ENCODE data around the gene TOMM34. TPM values are rescaled to one million over a fixed set of nuclear protein-coding genes. Genes with fewer than 3 reads are reported as not detected.

Gene TOMM34
- total and polyA plus RNA-seq, 5 experiments from 2014 or later = 9.3 to 27.2 (median 12.7) TPM

- DNase-seq (no peak), ATAC-seq (no peak)
- H3K4me1 Mint-ChIP-seq = peaks cover 8 to 37% (median 31%) of the 10 kb centered on the region in 4 donors
- H3K36me3 Mint-ChIP-seq = peaks cover 4 to 78% (median 23%) of the 10 kb centered on the region in 3 donors
- no peak overlapping the region for H3K4me3 Mint-ChIP-seq
- H3K27ac Mint-ChIP-seq = peak overlapping the region in 2 of 10 donors; percentile 23 to 32
- no peaks in the 10 kb centered on the region for H3K9me3 Mint-ChIP-seq
- POLR2A ChIA-PET = interaction anchor here (0.6 to 0.7 kb wide), 2 partner anchors 15 to 19 kb away, joined by 3 read pairs; partner anchors contain the start of gene YWHAB
- H3K27me3 Mint-ChIP-seq = no peaks in the 10 kb centered on the region
These were observed 55.8 kb downstream of the TOMM34 start for GRCh38 chr20:44904377-44904776.

- no peak overlapping the region for H3K4me3 Mint-ChIP-seq
- ATAC-seq = no peak
- no peaks in the 10 kb centered on the region for H3K27me3 Mint-ChIP-seq
- H3K27ac Mint-ChIP-seq = peak overlapping the region in 1 of 10 donors; percentile 11
- no peaks in the 10 kb centered on the region for H3K9me3 Mint-ChIP-seq
- POLR2A ChIA-PET = interaction anchor here (0.5 kb wide), 1 partner anchor 12 kb away, joined by 3 read pairs; no protein-coding TSS in a partner anchor
- DNase-seq = no peak
- H3K36me3 Mint-ChIP-seq = peaks cover 4 to 72% (median 23%) of the 10 kb centered on the region in 3 donors
- H3K4me1 Mint-ChIP-seq = peaks cover 15 to 50% (median 42%) of the 10 kb centered on the region in 4 donors
These were observed 58.2 kb downstream of the TOMM34 start for GRCh38 chr20:44901974-44902373.

- peak overlapping the region in 9 of 10 donors; percentile 32 to 91 (median 68) for H3K27ac Mint-ChIP-seq
- ATAC-seq (no peak), DNase-seq (no peak)
- POLR2A ChIA-PET = no interaction called here
- H3K9me3 Mint-ChIP-seq = no peaks in the 10 kb centered on the region
- H3K27me3 Mint-ChIP-seq = no peaks in the 10 kb centered on the region
- peaks cover 27 to 66% (median 58%) of the 10 kb centered on the region in 4 donors for H3K4me1 Mint-ChIP-seq
- H3K4me3 Mint-ChIP-seq = peak overlapping the region in 2 of 10 donors; percentile 8 to 12
- H3K36me3 Mint-ChIP-seq = peaks cover 0 to 60% (median 19%) of the 10 kb centered on the region in 3 donors
These were observed 59.9 kb downstream of the TOMM34 start for GRCh38 chr20:44900231-44900854.

- no peaks in the 10 kb centered on the region for H3K9me3 Mint-ChIP-seq
- peaks cover 0 to 51% (median 1%) of the 10 kb centered on the region in 3 donors for H3K36me3 Mint-ChIP-seq
- ATAC-seq = no peak
- POLR2A ChIA-PET = interaction anchor here (1.5 kb wide), 2 partner anchors 12 kb away, joined by 8 to 9 read pairs; partner anchors contain the start of genes PABPC1L and YWHAB
- H3K4me1 Mint-ChIP-seq = peaks cover 40 to 90% (median 83%) of the 10 kb centered on the region in 4 donors
- no peaks in the 10 kb centered on the region for H3K27me3 Mint-ChIP-seq
- H3K4me3 Mint-ChIP-seq = peak overlapping the region in 8 of 10 donors; percentile 4 to 61 (median 40)
- H3K27ac Mint-ChIP-seq = peak overlapping the region in 9 of 10 donors; percentile 31 to 92 (median 72)
- DNase-seq = no peak
These were observed 63.1 kb downstream of the TOMM34 start for GRCh38 chr20:44897133-44897532.

GRCh38 chr20:44896583-44896982, 63.6 kb downstream of the TOMM34 start:
- Mint-ChIP-seq H3K27ac (peak overlapping the region; percentile 27 to 92 (median 74)), H3K36me3 (peaks cover 0 to 52% (median 3%) of the 10 kb centered on the region in 3 donors), H3K4me1 (peaks cover 42 to 91% (median 87%) of the 10 kb centered on the region in 4 donors), H3K27me3 (no peaks in the 10 kb centered on the region), H3K9me3 (no peaks in the 10 kb centered on the region), H3K4me3 (peak overlapping the region in 9 of 10 donors; percentile 13 to 61 (median 43))
- ATAC-seq = no peak
- DNase-seq = no peak
- POLR2A ChIA-PET = interaction anchor here (1.2 to 1.5 kb wide), 3 partner anchors 11 to 14 kb away, joined by 3 to 9 read pairs (median 8); partner anchors contain the start of genes PABPC1L and YWHAB

- Mint-ChIP-seq H3K4me3 (peak overlapping the region in 9 of 10 donors; percentile 23 to 62 (median 39)), H3K36me3 (peaks cover 0 to 46% (median 3%) of the 10 kb centered on the region in 3 donors), H3K27me3 (no peaks in the 10 kb centered on the region), H3K9me3 (no peaks in the 10 kb centered on the region), H3K27ac (peak overlapping the region; percentile 17 to 92 (median 63)), H3K4me1 (peaks cover 40 to 91% (median 86%) of the 10 kb centered on the region in 4 donors)
- POLR2A ChIA-PET = no interaction called here
- ATAC-seq (peak; percentile 20 to 34), DNase-seq (no peak)
These were observed 65.2 kb downstream of the TOMM34 start for GRCh38 chr20:44894959-44895358.

Other genes with a start within 250 kb of the TOMM34 start
- gene CCN5, start 245.0 kb downstream of the TOMM34 start, total RNA-seq = not detected
- not detected for gene CCN5, start 245.0 kb downstream of the TOMM34 start, polyA plus RNA-seq
- not detected for gene KCNK15, start 214.5 kb downstream of the TOMM34 start, total RNA-seq
- gene KCNK15, start 214.5 kb downstream of the TOMM34 start, polyA plus RNA-seq = not detected
- gene RIMS4, start 149.9 kb downstream of the TOMM34 start, total RNA-seq = not detected
- not detected for gene RIMS4, start 149.9 kb downstream of the TOMM34 start, polyA plus RNA-seq
- gene YWHAB, start 74.7 kb downstream of the TOMM34 start, total RNA-seq = 100 to 1,000 TPM; 209 to 221 TPM
- gene YWHAB, start 74.7 kb downstream of the TOMM34 start, polyA plus RNA-seq = 100 to 1,000 TPM; 510 to 529 (median 523) TPM
- 10 to 100 TPM; 63.2 to 63.4 TPM for gene PABPC1L, start 50.3 kb downstream of the TOMM34 start, total RNA-seq
- under 1 TPM; 0.28 to 0.74 (median 0.73) TPM for gene PABPC1L, start 50.3 kb downstream of the TOMM34 start, polyA plus RNA-seq
- gene STK4, start 6.1 kb upstream of the TOMM34 start, total RNA-seq = 100 to 1,000 TPM; 342 to 354 TPM
- 100 to 1,000 TPM; 178 to 192 (median 188) TPM for gene STK4, start 6.1 kb upstream of the TOMM34 start, polyA plus RNA-seq
- gene KCNS1, start 140.7 kb upstream of the TOMM34 start, total RNA-seq = not detected
- gene KCNS1, start 140.7 kb upstream of the TOMM34 start, polyA plus RNA-seq = not detected
- gene WFDC5, start 154.8 kb upstream of the TOMM34 start, total RNA-seq = not detected
- gene WFDC5, start 154.8 kb upstream of the TOMM34 start, polyA plus RNA-seq = not detected
- not detected for gene WFDC12, start 164.1 kb upstream of the TOMM34 start, total RNA-seq
- not detected for gene WFDC12, start 164.1 kb upstream of the TOMM34 start, polyA plus RNA-seq
- gene PI3, start 214.5 kb upstream of the TOMM34 start, total RNA-seq = not detected
- not detected for gene PI3, start 214.5 kb upstream of the TOMM34 start, polyA plus RNA-seq
- not detected for gene SEMG1, start 246.6 kb upstream of the TOMM34 start, total RNA-seq
- not detected for gene SEMG1, start 246.6 kb upstream of the TOMM34 start, polyA plus RNA-seq

Data from naive thymus-derived CD8-positive, alpha-beta T cell (primary cell).